ENCODE measurements around the gene CYB561D2. TPM values are rescaled to one million over a fixed set of nuclear protein-coding genes. Genes with fewer than 3 reads are reported as not detected.

Gene CYB561D2
- polyA plus RNA-seq, 1 experiment: 14.5 TPM

GRCh38 chr3:50351323-50351697, 648 bp downstream of the CYB561D2 start:
- Histone ChIP-seq H3K27me3 (ENCODE audit: control insufficient read depth, insufficient read depth, low read length) (no peaks in the 10 kb centered on the region), H3K27ac (ENCODE audit: low read depth, low read length) (no peak overlapping the region), H3K9me3 (ENCODE audit: control insufficient read depth, insufficient read depth, low read length) (no peaks in the 10 kb centered on the region), H3K4me3 (ENCODE audit: low read depth, low read length) (peak overlapping the region; percentile 97)
- POLR2A ChIA-PET: interaction anchor here (1.4 to 1.8 kb wide), 2 partner anchors 23 to 52 kb away, joined by 3 to 5 read pairs; partner anchors contain the start of genes HYAL3, NAA80 and TUSC2
- TF ChIP-seq CTCF (IDR thresholded peaks at IDR 0.05; ENCODE audit: low read depth, low read length): no peak
- CTCF ChIA-PET: interaction anchor here (6.6 to 6.7 kb wide), 2 partner anchors 192 to 199 kb away, joined by 53 to 76 read pairs; no protein-coding TSS in a partner anchor
- no peak for DNase-seq (ENCODE audit: low read depth, low spot score)

- DNase-seq (ENCODE audit: low read depth, low spot score): no peak
- CTCF ChIA-PET: interaction anchor here (0.8 to 1.8 kb wide), 4 partner anchors 8 to 1037 kb away, joined by 3 to 11 read pairs (median 4); no protein-coding TSS in a partner anchor
- H3K27me3 ChIP-seq (ENCODE audit: control insufficient read depth, insufficient read depth, low read length): no peaks in the 10 kb centered on the region
- peak; percentile 34; the same call in 1 of the 2 replicates for TF ChIP-seq CTCF (IDR thresholded peaks at IDR 0.05; ENCODE audit: low read depth, low read length)
- H3K27ac ChIP-seq (ENCODE audit: low read depth, low read length): no peak overlapping the region
- H3K4me3 ChIP-seq (ENCODE audit: low read depth, low read length): no peak overlapping the region
- POLR2A ChIA-PET: no interaction called here
- no peaks in the 10 kb centered on the region for H3K9me3 ChIP-seq (ENCODE audit: control insufficient read depth, insufficient read depth, low read length)
These were observed 2.1 kb downstream of the CYB561D2 start for GRCh38 chr3:50352781-50353180.

GRCh38 chr3:50353245-50354004, 2.8 kb downstream of the CYB561D2 start:
- POLR2A ChIA-PET: no interaction called here

GRCh38 chr3:50354186-50354764, 3.6 kb downstream of the CYB561D2 start:
- CTCF ChIA-PET: interaction anchor here (1.3 to 1.8 kb wide), 2 partner anchors 188 to 195 kb away, joined by 5 read pairs; no protein-coding TSS in a partner anchor
- H3K27me3 ChIP-seq (ENCODE audit: control insufficient read depth, insufficient read depth, low read length): no peaks in the 10 kb centered on the region
- H3K27ac ChIP-seq (ENCODE audit: low read depth, low read length): no peak overlapping the region
- no peak for TF ChIP-seq CTCF (IDR thresholded peaks at IDR 0.05; ENCODE audit: low read depth, low read length)
- DNase-seq (ENCODE audit: low read depth, low spot score): no peak
- peaks cover 5% of the 10 kb centered on the region; the same call in 1 of the 2 replicates for H3K9me3 ChIP-seq (ENCODE audit: control insufficient read depth, insufficient read depth, low read length)
- no peak overlapping the region for H3K4me3 ChIP-seq (ENCODE audit: low read depth, low read length)
- POLR2A ChIA-PET: no interaction called here

More at GRCh38 chr3:50353245-50354004, 2.8 kb downstream of the CYB561D2 start:
- Histone ChIP-seq H3K27me3 (ENCODE audit: control insufficient read depth, insufficient read depth, low read length) (no peaks in the 10 kb centered on the region), H3K4me3 (ENCODE audit: low read depth, low read length) (no peak overlapping the region), H3K9me3 (ENCODE audit: control insufficient read depth, insufficient read depth, low read length) (no peaks in the 10 kb centered on the region; the same call in 1 of the 2 replicates), H3K27ac (ENCODE audit: low read depth, low read length) (no peak overlapping the region)
- CTCF ChIA-PET: interaction anchor here (0.8 to 1.8 kb wide), 4 partner anchors 8 to 196 kb away, joined by 3 to 5 read pairs (median 4); no protein-coding TSS in a partner anchor
- DNase-seq (ENCODE audit: low read depth, low spot score): no peak
- no peak for TF ChIP-seq CTCF (IDR thresholded peaks at IDR 0.05; ENCODE audit: low read depth, low read length)

GRCh38 chr3:50354850-50355249, 4.2 kb downstream of the CYB561D2 start:
- peaks cover 6% of the 10 kb centered on the region; the same call in 1 of the 2 replicates for H3K9me3 ChIP-seq (ENCODE audit: control insufficient read depth, insufficient read depth, low read length)
- ChIA-PET CTCF (interaction anchor here (1.3 kb wide), 1 partner anchor 187 kb away, joined by 5 read pairs; no protein-coding TSS in a partner anchor), POLR2A (no interaction called here)
- TF ChIP-seq CTCF (IDR thresholded peaks at IDR 0.05; ENCODE audit: low read depth, low read length): no peak
- no peak overlapping the region for H3K4me3 ChIP-seq (ENCODE audit: low read depth, low read length)
- H3K27ac ChIP-seq (ENCODE audit: low read depth, low read length): no peak overlapping the region
- no peaks in the 10 kb centered on the region for H3K27me3 ChIP-seq (ENCODE audit: control insufficient read depth, insufficient read depth, low read length)
- no peak for DNase-seq (ENCODE audit: low read depth, low spot score)

Data from AG04450 (cell line).